ENCODE data around the gene HOXC4.
A peak's percentile ranks its signal among the peaks of the same experiment; 100 is the strongest.

HOXC4 gene

DNA sequence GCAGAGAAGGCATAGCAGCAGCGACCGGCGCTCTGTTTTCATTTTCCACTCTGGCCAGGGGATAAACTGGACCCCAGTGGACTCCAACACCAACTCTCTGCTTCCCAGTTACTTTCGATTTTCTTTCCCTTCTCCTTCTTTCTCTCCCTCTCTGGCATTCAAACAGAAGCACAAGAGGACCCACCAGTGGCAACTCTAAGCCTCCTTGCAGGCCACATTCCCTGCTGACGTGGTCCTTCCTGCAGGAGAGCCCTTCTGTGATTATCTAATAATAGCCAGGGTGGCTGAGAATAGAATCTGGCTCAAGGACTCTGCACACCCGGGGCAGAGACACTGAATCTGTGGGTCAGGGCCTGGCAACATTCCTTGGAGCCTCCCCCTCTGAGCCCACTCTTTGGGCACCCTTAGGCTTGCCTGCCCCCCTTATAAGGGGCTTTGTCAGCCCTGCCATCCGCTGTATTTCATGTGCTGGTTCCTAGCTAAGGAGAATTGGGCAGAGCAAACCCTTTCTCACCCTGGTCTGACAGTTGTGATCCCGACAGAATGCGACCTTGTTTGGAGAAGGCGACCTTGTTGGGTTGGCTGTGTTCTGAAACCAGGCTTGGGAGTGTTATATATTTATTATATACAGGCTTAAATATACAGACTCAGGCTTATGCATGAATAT, 33.6 kb upstream of the HOXC4 start (continued):
- TF ChIP-seq, protein P1, sequence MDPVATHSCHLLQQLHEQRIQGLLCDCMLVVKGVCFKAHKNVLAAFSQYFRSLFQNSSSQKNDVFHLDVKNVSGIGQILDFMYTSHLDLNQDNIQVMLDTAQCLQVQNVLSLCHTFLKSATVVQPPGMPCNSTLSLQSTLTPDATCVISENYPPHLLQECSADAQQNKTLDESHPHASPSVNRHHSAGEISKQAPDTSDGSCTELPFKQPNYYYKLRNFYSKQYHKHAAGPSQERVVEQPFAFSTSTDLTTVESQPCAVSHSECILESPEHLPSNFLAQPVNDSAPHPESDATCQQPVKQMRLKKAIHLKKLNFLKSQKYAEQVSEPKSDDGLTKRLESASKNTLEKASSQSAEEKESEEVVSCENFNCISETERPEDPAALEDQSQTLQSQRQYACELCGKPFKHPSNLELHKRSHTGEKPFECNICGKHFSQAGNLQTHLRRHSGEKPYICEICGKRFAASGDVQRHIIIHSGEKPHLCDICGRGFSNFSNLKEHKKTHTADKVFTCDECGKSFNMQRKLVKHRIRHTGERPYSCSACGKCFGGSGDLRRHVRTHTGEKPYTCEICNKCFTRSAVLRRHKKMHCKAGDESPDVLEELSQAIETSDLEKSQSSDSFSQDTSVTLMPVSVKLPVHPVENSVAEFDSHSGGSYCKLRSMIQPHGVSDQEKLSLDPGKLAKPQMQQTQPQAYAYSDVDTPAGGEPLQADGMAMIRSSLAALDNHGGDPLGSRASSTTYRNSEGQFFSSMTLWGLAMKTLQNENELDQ (tag by site-specific recombination; IDR thresholded peaks at IDR 0.05; ENCODE audit: low read depth), result no peak
- 0 out of 2 replicates have a peak, but pooled peaks have one; percentile 7 for TF ChIP-seq ZNF629 (tag by site-specific recombination; IDR thresholded peaks at IDR 0.05)
- peak; percentile 83 for TF ChIP-seq PRDM1 (tag by site-specific recombination; IDR thresholded peaks at IDR 0.05)
- no peak for TF ChIP-seq KLF9 (tag by site-specific recombination; IDR thresholded peaks at IDR 0.05; ENCODE audit: low read depth)
- TF ChIP-seq ZNF335 (tag by site-specific recombination; conservative IDR thresholded peaks at IDR 0.05), result 0 out of 2 replicates have a peak, but pooled peaks have one; percentile 50
- TF ChIP-seq ZNF433 (tag by site-specific recombination; IDR thresholded peaks at IDR 0.05; ENCODE audit: low read depth), result no peak
- no peak for TF ChIP-seq ZNF544 (tag by site-specific recombination; IDR thresholded peaks at IDR 0.05)
- TF ChIP-seq KLF8 (tag by site-specific recombination; IDR thresholded peaks at IDR 0.05), result no peak
- 0 out of 2 replicates have a peak, but pooled peaks have one; percentile 18 for TF ChIP-seq ZNF660 (tag by site-specific recombination; IDR thresholded peaks at IDR 0.05)
- no peak for TF ChIP-seq ZNF248 (tag by site-specific recombination; IDR thresholded peaks at IDR 0.05)
- peak; percentile 78 for TF ChIP-seq OSR2 (tag by site-specific recombination; IDR thresholded peaks at IDR 0.05)
- 0 out of 2 replicates have a peak, but pooled peaks have one; percentile 26 for TF ChIP-seq IKZF3 (tag by site-specific recombination; IDR thresholded peaks at IDR 0.05)
- TF ChIP-seq ZNF341 (tag by site-specific recombination; IDR thresholded peaks at IDR 0.05; ENCODE audit: low read depth), result no peak
- no peak for TF ChIP-seq ZNF501 (tag by site-specific recombination; IDR thresholded peaks at IDR 0.05)
- TF ChIP-seq ZNF626 (tag by site-specific recombination; IDR thresholded peaks at IDR 0.05), result no peak
- TF ChIP-seq ZNF2 (tag by site-specific recombination; IDR thresholded peaks at IDR 0.05), result peak; percentile 26; the same call in 1 of the 2 replicates
- no peak for TF ChIP-seq OVOL3 (tag by site-specific recombination; IDR thresholded peaks at IDR 0.05)
- TF ChIP-seq, protein P2, sequence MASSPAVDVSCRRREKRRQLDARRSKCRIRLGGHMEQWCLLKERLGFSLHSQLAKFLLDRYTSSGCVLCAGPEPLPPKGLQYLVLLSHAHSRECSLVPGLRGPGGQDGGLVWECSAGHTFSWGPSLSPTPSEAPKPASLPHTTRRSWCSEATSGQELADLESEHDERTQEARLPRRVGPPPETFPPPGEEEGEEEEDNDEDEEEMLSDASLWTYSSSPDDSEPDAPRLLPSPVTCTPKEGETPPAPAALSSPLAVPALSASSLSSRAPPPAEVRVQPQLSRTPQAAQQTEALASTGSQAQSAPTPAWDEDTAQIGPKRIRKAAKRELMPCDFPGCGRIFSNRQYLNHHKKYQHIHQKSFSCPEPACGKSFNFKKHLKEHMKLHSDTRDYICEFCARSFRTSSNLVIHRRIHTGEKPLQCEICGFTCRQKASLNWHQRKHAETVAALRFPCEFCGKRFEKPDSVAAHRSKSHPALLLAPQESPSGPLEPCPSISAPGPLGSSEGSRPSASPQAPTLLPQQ (tag by site-specific recombination; IDR thresholded peaks at IDR 0.05), result peak; percentile 73
- TF ChIP-seq, protein P3, sequence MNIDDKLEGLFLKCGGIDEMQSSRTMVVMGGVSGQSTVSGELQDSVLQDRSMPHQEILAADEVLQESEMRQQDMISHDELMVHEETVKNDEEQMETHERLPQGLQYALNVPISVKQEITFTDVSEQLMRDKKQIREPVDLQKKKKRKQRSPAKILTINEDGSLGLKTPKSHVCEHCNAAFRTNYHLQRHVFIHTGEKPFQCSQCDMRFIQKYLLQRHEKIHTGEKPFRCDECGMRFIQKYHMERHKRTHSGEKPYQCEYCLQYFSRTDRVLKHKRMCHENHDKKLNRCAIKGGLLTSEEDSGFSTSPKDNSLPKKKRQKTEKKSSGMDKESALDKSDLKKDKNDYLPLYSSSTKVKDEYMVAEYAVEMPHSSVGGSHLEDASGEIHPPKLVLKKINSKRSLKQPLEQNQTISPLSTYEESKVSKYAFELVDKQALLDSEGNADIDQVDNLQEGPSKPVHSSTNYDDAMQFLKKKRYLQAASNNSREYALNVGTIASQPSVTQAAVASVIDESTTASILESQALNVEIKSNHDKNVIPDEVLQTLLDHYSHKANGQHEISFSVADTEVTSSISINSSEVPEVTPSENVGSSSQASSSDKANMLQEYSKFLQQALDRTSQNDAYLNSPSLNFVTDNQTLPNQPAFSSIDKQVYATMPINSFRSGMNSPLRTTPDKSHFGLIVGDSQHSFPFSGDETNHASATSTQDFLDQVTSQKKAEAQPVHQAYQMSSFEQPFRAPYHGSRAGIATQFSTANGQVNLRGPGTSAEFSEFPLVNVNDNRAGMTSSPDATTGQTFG (tag by site-specific recombination; IDR thresholded peaks at IDR 0.05; ENCODE audit: borderline replicate concordance), result no peak
- peak; percentile 26; the same call in 1 of the 2 replicates for TF ChIP-seq GLIS2 (tag by site-specific recombination; IDR thresholded peaks at IDR 0.05)
- TF ChIP-seq ZNF600 (tag by site-specific recombination; IDR thresholded peaks at IDR 0.05), result peak; percentile 68

Data from HEK293 (cell line).